ENCODE measurements around the gene KRTAP5-10. TPM values are rescaled to one million over a fixed set of nuclear protein-coding genes. Genes with fewer than 3 reads are reported as not detected.

KRTAP5-10 gene, protein sequence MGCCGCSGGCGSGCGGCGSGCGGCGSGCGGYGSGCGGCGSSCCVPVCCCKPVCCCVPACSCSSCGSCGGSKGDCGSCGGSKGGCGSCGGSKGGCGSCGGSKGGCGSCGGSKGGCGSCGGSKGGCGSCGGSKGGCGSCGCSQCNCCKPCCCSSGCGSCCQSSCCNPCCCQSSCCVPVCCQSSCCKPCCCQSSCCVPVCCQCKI
- not detected for total RNA-seq
- not detected for total RNA-seq (2013)
- 0 to 0.15 (median 0) reads per million in 29 experiments for total RNA-seq

DNA sequence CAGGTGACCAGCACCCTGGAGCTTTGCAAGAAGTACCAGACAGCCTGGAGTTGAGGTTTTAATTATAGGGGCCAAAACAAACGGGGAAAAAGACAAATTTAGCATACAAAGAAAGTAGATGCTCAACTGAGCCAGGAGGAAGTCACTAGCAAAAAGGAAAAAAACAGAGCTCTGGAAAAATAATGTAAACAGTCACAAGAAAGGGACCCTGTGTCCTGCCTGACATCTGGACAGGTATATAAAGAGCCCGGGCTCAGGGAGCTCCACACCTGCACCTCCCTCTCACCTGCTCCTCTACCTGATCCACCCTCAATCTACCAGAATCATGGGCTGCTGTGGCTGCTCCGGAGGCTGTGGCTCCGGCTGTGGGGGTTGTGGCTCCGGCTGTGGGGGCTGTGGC lies at the start of gene KRTAP5-10:
TSS of gene KRTAP5-10 (plus strand) at position 301 of the 400 bp plus-strand sequence. CDS start at position 326, 25 bp downstream.
- ChIA-PET POLR2A (no interaction called here), CTCF (no interaction called here)
- DNase-seq (no peak), ATAC-seq (replicated peaks in 1 of 4) (no peak)
- Mint-ChIP-seq H3K27ac (no peak within 1 kb of the TSS), H3K9me3 (no peaks in the 10 kb centered on the region), H3K4me1 (no peaks in the 10 kb centered on the region), H3K36me3 (peaks cover 3% of the 10 kb centered on the region), H3K4me3 (no peak within 1 kb of the TSS), H3K27me3 (peaks cover 33 to 52% of the 10 kb centered on the region in 2 donors)
- H3K4me3 ChIP-seq (ENCODE audit: control insufficient read depth in 1 of 2, extremely low read depth in 1 of 2, low read length in 1 of 2): no peak within 1 kb of the TSS
- H3K9me3 ChIP-seq: no peaks in the 10 kb centered on the region
- no peaks in the 10 kb centered on the region for H3K4me1 ChIP-seq (ENCODE audit: control insufficient read depth in 1 of 2, extremely low read depth in 1 of 2, insufficient read depth in 2 of 2, low read length in 2 of 2)
- H3K27ac ChIP-seq (ENCODE audit: low read length): no peak within 1 kb of the TSS
- WGBS (ENCODE audit: insufficient coverage): 0% methylated on average over 1 of the region's 5 CpGs
- no peaks in the 10 kb centered on the region for H3K36me3 ChIP-seq (ENCODE audit: control insufficient read depth in 2 of 2, extremely low read depth in 1 of 2, insufficient read depth in 1 of 2, low read length in 1 of 2)
- H3K27me3 ChIP-seq (replicated peaks in 1 of 2; ENCODE audit: control insufficient read depth in 2 of 2, extremely low read depth in 1 of 2, insufficient read depth in 2 of 2, low read length in 1 of 2): peaks cover 0 to 35% of the 10 kb centered on the region in 2 experiments

DNA sequence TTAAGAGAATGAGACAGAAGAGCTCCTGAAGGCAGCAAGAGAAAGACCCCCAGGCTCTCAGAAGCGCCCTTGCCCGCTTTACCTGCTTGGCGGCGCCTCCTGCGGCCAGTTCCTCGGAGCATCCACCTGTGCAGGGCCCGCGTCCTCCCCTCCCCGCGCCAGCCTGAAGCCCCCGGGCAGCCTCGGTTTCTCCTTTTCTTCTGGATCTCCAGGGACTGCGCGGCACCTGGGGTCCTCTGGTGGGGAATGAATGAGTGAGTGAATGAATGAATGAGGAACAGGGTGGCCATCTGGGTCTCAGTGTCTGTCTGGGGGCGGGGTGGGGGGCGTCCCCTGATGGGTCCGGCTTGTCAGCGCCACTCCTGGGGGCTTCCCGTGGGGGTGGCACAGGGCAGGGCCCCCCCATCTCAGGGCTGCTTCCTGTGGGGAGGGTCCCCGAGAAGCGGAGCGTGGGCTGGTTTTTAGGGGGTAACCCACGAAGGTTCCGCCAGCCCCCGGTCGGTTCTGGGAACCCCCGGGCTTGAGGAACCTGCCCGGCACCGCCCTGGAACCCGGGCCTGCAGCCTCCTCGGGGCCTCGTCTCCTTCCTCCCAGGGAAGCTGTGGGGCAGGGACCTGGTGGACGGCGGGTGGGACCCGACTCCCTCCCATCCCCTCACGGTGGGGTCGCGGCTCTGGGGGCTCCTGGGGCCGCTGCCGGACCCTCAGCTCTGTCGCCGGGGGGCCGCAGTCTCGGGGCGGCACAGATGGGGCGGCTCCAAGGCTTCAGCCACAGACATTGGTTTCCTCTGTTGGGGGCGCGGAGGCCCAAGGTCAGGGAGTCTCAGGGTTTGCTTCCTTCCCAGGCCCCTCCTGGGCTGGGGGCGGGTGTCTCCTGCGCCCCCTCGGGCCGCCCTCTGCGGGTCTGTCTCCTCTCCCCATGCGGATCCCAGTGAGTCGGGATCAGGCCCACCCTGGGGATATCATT lies 46.6 kb upstream of the KRTAP5-10 start:
- H3K27me3 ChIP-seq (replicated peaks in 1 of 2; ENCODE audit: control insufficient read depth in 2 of 2, extremely low read depth in 1 of 2, insufficient read depth in 2 of 2, low read length in 1 of 2): peaks cover 0 to 4% of the 10 kb centered on the region in 2 experiments
- ATAC-seq (replicated peaks in 1 of 4): no peak
- Mint-ChIP-seq H3K4me1 (no peaks in the 10 kb centered on the region), H3K27ac (no peak overlapping the region), H3K4me3 (no peak overlapping the region), H3K9me3 (peaks cover 0 to 9% (median 2%) of the 10 kb centered on the region in 3 donors), H3K27me3 (no peaks in the 10 kb centered on the region), H3K36me3 (no peaks in the 10 kb centered on the region)
- peak in 1 of 35 experiments; percentile 19 for DNase-seq
- ChIA-PET CTCF (no interaction called here), POLR2A (no interaction called here)
- 91% methylated on average over 48 of the region's 55 CpGs for WGBS (ENCODE audit: insufficient coverage)
- H3K9me3 ChIP-seq: no peaks in the 10 kb centered on the region
- no peaks in the 10 kb centered on the region for H3K36me3 ChIP-seq (ENCODE audit: control insufficient read depth in 2 of 2, extremely low read depth in 1 of 2, insufficient read depth in 1 of 2, low read length in 1 of 2)
- no peaks in the 10 kb centered on the region for H3K4me1 ChIP-seq (ENCODE audit: control insufficient read depth in 1 of 2, extremely low read depth in 1 of 2, insufficient read depth in 2 of 2, low read length in 2 of 2)
- H3K27ac ChIP-seq (ENCODE audit: low read length): no peak overlapping the region
- H3K4me3 ChIP-seq (ENCODE audit: control insufficient read depth in 1 of 2, extremely low read depth in 1 of 2, low read length in 1 of 2): no peak overlapping the region

DNA sequence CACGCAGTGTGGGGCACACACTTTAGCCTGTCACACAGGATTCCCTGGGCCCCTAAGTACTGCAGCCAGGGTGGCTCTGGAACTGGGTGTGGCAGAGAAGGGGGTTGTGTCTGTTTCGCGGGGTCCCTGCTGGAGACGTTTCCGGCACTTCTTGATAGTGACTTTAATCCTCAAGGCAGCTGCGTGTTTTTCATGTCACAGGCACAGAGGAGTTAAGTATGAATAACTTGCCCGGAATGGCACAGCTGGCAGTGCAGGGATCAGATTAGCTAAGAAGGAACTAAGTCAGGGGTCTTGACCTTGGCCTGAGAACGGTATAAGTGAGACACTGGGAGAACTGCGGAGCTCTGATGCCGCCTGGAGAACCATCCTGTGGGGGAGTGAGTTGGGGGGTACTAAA lies 45.8 kb upstream of the KRTAP5-10 start:
- Mint-ChIP-seq H3K27me3 (no peaks in the 10 kb centered on the region), H3K27ac (no peak overlapping the region), H3K4me1 (no peaks in the 10 kb centered on the region), H3K36me3 (no peaks in the 10 kb centered on the region), H3K4me3 (no peak overlapping the region), H3K9me3 (peaks cover 0 to 9% (median 2%) of the 10 kb centered on the region in 3 donors)
- peak in 1 of 35 experiments; percentile 18 for DNase-seq
- Histone ChIP-seq H3K27ac (ENCODE audit: low read length) (no peak overlapping the region), H3K9me3 (no peaks in the 10 kb centered on the region), H3K4me3 (ENCODE audit: control insufficient read depth in 1 of 2, extremely low read depth in 1 of 2, low read length in 1 of 2) (no peak overlapping the region), H3K36me3 (ENCODE audit: control insufficient read depth in 2 of 2, extremely low read depth in 1 of 2, insufficient read depth in 1 of 2, low read length in 1 of 2) (no peaks in the 10 kb centered on the region), H3K4me1 (ENCODE audit: control insufficient read depth in 1 of 2, extremely low read depth in 1 of 2, insufficient read depth in 2 of 2, low read length in 2 of 2) (no peaks in the 10 kb centered on the region), H3K27me3 (replicated peaks in 1 of 2; ENCODE audit: control insufficient read depth in 2 of 2, extremely low read depth in 1 of 2, insufficient read depth in 2 of 2, low read length in 1 of 2) (peaks cover 0 to 4% of the 10 kb centered on the region in 2 experiments)
- CTCF ChIA-PET: no interaction called here
- ATAC-seq (replicated peaks in 1 of 4): no peak
- POLR2A ChIA-PET: no interaction called here
- WGBS (ENCODE audit: insufficient coverage): 94% methylated on average over 10 of the region's 10 CpGs

DNA sequence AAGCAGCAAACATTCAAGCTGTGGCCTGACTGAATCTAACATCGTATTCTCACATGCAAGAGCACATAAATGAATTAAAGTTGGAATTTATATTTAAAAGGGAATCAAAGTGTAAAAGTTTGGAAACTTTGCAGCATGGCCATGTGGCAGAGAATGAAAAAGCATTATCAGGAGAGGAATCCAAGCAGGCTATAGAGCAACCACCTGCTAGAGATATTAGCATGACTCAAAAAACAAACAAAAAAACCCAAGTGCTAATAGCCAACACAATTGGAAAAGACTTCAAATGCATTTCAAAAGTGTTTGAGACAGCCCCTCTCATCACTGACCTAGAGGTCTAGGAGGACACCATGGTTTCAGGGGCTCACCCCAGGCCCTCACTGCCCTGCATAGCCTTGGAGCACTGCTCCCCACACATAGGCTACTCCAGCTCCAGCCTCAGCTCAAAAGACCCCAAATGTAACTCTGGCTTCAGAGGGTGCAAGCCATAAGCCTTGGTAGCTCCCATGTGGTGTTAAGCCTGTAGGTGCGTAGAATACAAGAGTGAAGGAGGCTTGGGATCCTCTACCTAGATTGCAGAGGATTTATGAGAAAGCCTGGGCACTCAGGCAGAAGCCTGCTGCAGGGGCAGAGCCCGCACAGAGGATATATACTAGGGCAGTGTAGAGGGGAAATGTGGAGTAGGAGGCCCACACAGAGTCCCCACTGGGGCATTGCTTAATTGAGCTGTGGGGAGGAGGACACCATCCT lies 40.0 kb upstream of the KRTAP5-10 start:
- ChIA-PET CTCF (no interaction called here), POLR2A (no interaction called here)
- Histone ChIP-seq H3K9me3 (no peaks in the 10 kb centered on the region), H3K27ac (ENCODE audit: low read length) (no peak overlapping the region), H3K27me3 (replicated peaks in 1 of 2; ENCODE audit: control insufficient read depth in 2 of 2, extremely low read depth in 1 of 2, insufficient read depth in 2 of 2, low read length in 1 of 2) (peaks cover 0 to 16% of the 10 kb centered on the region in 2 experiments), H3K36me3 (ENCODE audit: control insufficient read depth in 2 of 2, extremely low read depth in 1 of 2, insufficient read depth in 1 of 2, low read length in 1 of 2) (no peaks in the 10 kb centered on the region), H3K4me3 (ENCODE audit: control insufficient read depth in 1 of 2, extremely low read depth in 1 of 2, low read length in 1 of 2) (no peak overlapping the region), H3K4me1 (ENCODE audit: control insufficient read depth in 1 of 2, extremely low read depth in 1 of 2, insufficient read depth in 2 of 2, low read length in 2 of 2) (no peaks in the 10 kb centered on the region)
- Mint-ChIP-seq H3K36me3 (no peaks in the 10 kb centered on the region), H3K4me3 (no peak overlapping the region), H3K27ac (no peak overlapping the region), H3K9me3 (peaks cover 0 to 14% (median 0%) of the 10 kb centered on the region in 3 donors), H3K27me3 (peaks cover 3 to 9% of the 10 kb centered on the region in 2 donors), H3K4me1 (no peaks in the 10 kb centered on the region)
- DNase-seq (peak in 1 of 35 experiments; percentile 11), ATAC-seq (replicated peaks in 1 of 4) (no peak)
- 69% methylated on average over 2 of the region's 3 CpGs for WGBS (ENCODE audit: insufficient coverage)

DNA sequence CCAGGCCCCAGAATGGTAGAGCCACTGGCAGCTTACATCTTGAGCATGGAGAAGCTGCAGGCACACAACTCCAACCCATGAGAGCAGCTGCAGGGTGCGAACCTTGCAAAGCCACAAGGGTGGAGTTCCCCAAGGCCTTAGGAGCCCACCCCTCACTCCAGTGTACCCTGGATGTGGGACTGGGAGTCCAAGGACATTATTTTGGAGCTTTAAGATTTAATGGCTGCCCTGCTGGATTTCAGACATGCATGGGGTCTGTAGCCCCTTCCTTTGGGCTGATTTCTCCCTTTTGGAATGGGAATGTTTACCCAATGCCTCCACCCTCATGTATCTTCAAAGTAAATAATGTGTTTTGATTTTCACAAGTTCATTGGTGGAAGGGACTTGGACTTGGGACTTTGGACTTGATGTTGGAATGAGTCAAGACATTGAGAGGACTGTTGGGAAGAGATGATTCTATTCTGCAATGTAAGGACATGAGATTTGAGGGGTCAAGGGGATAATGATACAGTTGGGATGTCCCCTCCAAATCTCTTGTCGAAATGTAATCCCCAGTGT lies 39.3 kb upstream of the KRTAP5-10 start:
- H3K4me3 Mint-ChIP-seq: no peak overlapping the region
- H3K36me3 Mint-ChIP-seq: no peaks in the 10 kb centered on the region
- no peak overlapping the region for H3K27ac Mint-ChIP-seq
- H3K4me1 Mint-ChIP-seq: no peaks in the 10 kb centered on the region
- ATAC-seq (replicated peaks in 1 of 4) (no peak), DNase-seq (no peak)
- peaks cover 0 to 12% (median 0%) of the 10 kb centered on the region in 3 donors for H3K9me3 Mint-ChIP-seq
- H3K4me1 ChIP-seq (ENCODE audit: control insufficient read depth in 1 of 2, extremely low read depth in 1 of 2, insufficient read depth in 2 of 2, low read length in 2 of 2): no peaks in the 10 kb centered on the region
- WGBS (ENCODE audit: insufficient coverage): no CpG with 5 or more reads among the region's 2 CpGs
- POLR2A ChIA-PET: no interaction called here
- no peak overlapping the region for H3K27ac ChIP-seq (ENCODE audit: low read length)
- CTCF ChIA-PET: no interaction called here
- H3K4me3 ChIP-seq (ENCODE audit: control insufficient read depth in 1 of 2, extremely low read depth in 1 of 2, low read length in 1 of 2): no peak overlapping the region
- peaks cover 0 to 16% of the 10 kb centered on the region in 2 experiments for H3K27me3 ChIP-seq (replicated peaks in 1 of 2; ENCODE audit: control insufficient read depth in 2 of 2, extremely low read depth in 1 of 2, insufficient read depth in 2 of 2, low read length in 1 of 2)
- H3K36me3 ChIP-seq (ENCODE audit: control insufficient read depth in 2 of 2, extremely low read depth in 1 of 2, insufficient read depth in 1 of 2, low read length in 1 of 2): no peaks in the 10 kb centered on the region
- H3K27me3 Mint-ChIP-seq: peaks cover 3 to 9% of the 10 kb centered on the region in 2 donors
- no peaks in the 10 kb centered on the region for H3K9me3 ChIP-seq

Data from T-cell (primary cell).